T-helper 17 cell (primary cell): ENCODE results near the gene OPHN1. TPM values are rescaled to one million over a fixed set of nuclear protein-coding genes. Genes with fewer than 3 reads are reported as not detected.
A peak's percentile ranks its signal among the peaks of the same experiment; 100 is the strongest.

Experiments
- ATAC-seq: fragments of 150-1000 bp; cut with Tn5 transposase; 2 replicates; pipeline ENCODE4 v1.10.0; 2021; ENCODE audit warnings: mild to moderate bottlenecking, moderate library complexity
- DNase-seq, 3 donors: peaks; one replicate each; pipeline versions ENCODE4 v3.0.0 to v3.0.0-alpha.2; 2020 to 2021
- H3K9me3 ChIP-seq: one replicate; pipeline ENCODE4 v1.7.0; 2013; ENCODE audit warnings: low read length, mild to moderate bottlenecking; ENCODE audit not compliant: control insufficient read depth, poor library complexity, severe bottlenecking
- H3K27ac Mint-ChIP-seq: one replicate; pipeline ENCODE4 v1.8.0; 2022; ENCODE audit warnings: mild to moderate bottlenecking, moderate library complexity, mixed read lengths
- H3K27me3 Mint-ChIP-seq: one replicate; pipeline ENCODE4 v1.8.0; 2022; ENCODE audit warnings: mixed read lengths
- H3K36me3 Mint-ChIP-seq: one replicate; pipeline ENCODE4 v1.8.0; 2022; ENCODE audit warnings: low read depth, mixed read lengths
- H3K4me1 Mint-ChIP-seq: one replicate; pipeline ENCODE4 v1.8.0; 2022; ENCODE audit warnings: mild to moderate bottlenecking, mixed read lengths
- H3K4me3 Mint-ChIP-seq: one replicate; pipeline ENCODE4 v1.8.0; 2022; ENCODE audit warnings: mild to moderate bottlenecking, moderate library complexity, mixed read lengths
- total RNA-seq, 4 donors: library from RNA in 2 of 4; stranded (reverse) in 2 of 4; gene quantifications; one replicate each; pipeline ENCODE4 v1.2.3 and lab custom pipeline; 2022 to 2026

OPHN1 gene
- total RNA-seq, 2 donors from 2014 or later: 0.37 to 1.4 TPM

GRCh38 chrX:68252664-68253063, 180.6 kb downstream of the OPHN1 start:
- Mint-ChIP-seq H3K27ac (no peak overlapping the region), H3K4me1 (no peaks in the 10 kb centered on the region), H3K27me3 (no peaks in the 10 kb centered on the region), H3K36me3 (no peaks in the 10 kb centered on the region), H3K4me3 (no peak overlapping the region)
- ATAC-seq: no peak
- DNase-seq: no peak
- H3K9me3 ChIP-seq: no peaks in the 10 kb centered on the region

GRCh38 chrX:68249903-68250302, 183.4 kb downstream of the OPHN1 start:
- ATAC-seq (no peak), DNase-seq (no peak)
- H3K9me3 ChIP-seq: no peaks in the 10 kb centered on the region
- Mint-ChIP-seq H3K27me3 (no peaks in the 10 kb centered on the region), H3K4me1 (no peaks in the 10 kb centered on the region), H3K4me3 (no peak overlapping the region), H3K36me3 (no peaks in the 10 kb centered on the region), H3K27ac (no peak overlapping the region)

GRCh38 chrX:68249401-68249831, 183.9 kb downstream of the OPHN1 start:
- H3K9me3 ChIP-seq: no peaks in the 10 kb centered on the region
- no peak overlapping the region for H3K27ac Mint-ChIP-seq
- DNase-seq (no peak), ATAC-seq (no peak)
- H3K36me3 Mint-ChIP-seq: no peaks in the 10 kb centered on the region
- no peaks in the 10 kb centered on the region for H3K27me3 Mint-ChIP-seq
- no peaks in the 10 kb centered on the region for H3K4me1 Mint-ChIP-seq
- H3K4me3 Mint-ChIP-seq: no peak overlapping the region

- no peak overlapping the region for H3K27ac Mint-ChIP-seq
- no peaks in the 10 kb centered on the region for H3K36me3 Mint-ChIP-seq
- no peaks in the 10 kb centered on the region for H3K9me3 ChIP-seq
- DNase-seq (no peak), ATAC-seq (no peak)
- H3K27me3 Mint-ChIP-seq: no peaks in the 10 kb centered on the region
- no peaks in the 10 kb centered on the region for H3K4me1 Mint-ChIP-seq
- H3K4me3 Mint-ChIP-seq: no peak overlapping the region
Measured at GRCh38 chrX:68238568-68238967, 194.7 kb downstream of the OPHN1 start.

- Mint-ChIP-seq H3K27me3 (no peaks in the 10 kb centered on the region), H3K4me3 (no peak overlapping the region), H3K36me3 (no peaks in the 10 kb centered on the region), H3K27ac (no peak overlapping the region), H3K4me1 (no peaks in the 10 kb centered on the region)
- DNase-seq (no peak), ATAC-seq (no peak)
- H3K9me3 ChIP-seq: no peaks in the 10 kb centered on the region
Measured at GRCh38 chrX:68234171-68234910, 199.0 kb downstream of the OPHN1 start.

GRCh38 chrX:68232206-68232605, 201.1 kb downstream of the OPHN1 start:
- no peak for DNase-seq
- Mint-ChIP-seq H3K4me1 (no peaks in the 10 kb centered on the region), H3K27me3 (no peaks in the 10 kb centered on the region), H3K4me3 (no peak overlapping the region), H3K27ac (no peak overlapping the region), H3K36me3 (no peaks in the 10 kb centered on the region)
- ATAC-seq: no peak
- H3K9me3 ChIP-seq: no peaks in the 10 kb centered on the region

- Mint-ChIP-seq H3K4me1 (no peaks in the 10 kb centered on the region), H3K4me3 (no peak overlapping the region)
Measured at GRCh38 chrX:68209008-68209407, 224.3 kb downstream of the OPHN1 start.

GRCh38 chrX:68204521-68205038, 228.7 kb downstream of the OPHN1 start:
- ATAC-seq (no peak), DNase-seq (no peak)
- H3K4me3 Mint-ChIP-seq: no peak overlapping the region
- no peaks in the 10 kb centered on the region for H3K4me1 Mint-ChIP-seq
- H3K27ac Mint-ChIP-seq: no peak overlapping the region
- H3K36me3 Mint-ChIP-seq: no peaks in the 10 kb centered on the region
- no peaks in the 10 kb centered on the region for H3K9me3 ChIP-seq
- H3K27me3 Mint-ChIP-seq: no peaks in the 10 kb centered on the region

More at GRCh38 chrX:68209008-68209407, 224.3 kb downstream of the OPHN1 start:
- no peak overlapping the region for H3K27ac Mint-ChIP-seq
- DNase-seq (no peak), ATAC-seq (no peak)
- H3K27me3 Mint-ChIP-seq: peaks cover 6% of the 10 kb centered on the region
- no peaks in the 10 kb centered on the region for H3K36me3 Mint-ChIP-seq
- no peaks in the 10 kb centered on the region for H3K9me3 ChIP-seq

GRCh38 chrX:68203646-68204045, 229.6 kb downstream of the OPHN1 start:
- no peaks in the 10 kb centered on the region for H3K27me3 Mint-ChIP-seq
- no peak for ATAC-seq
- no peaks in the 10 kb centered on the region for H3K36me3 Mint-ChIP-seq
- no peak overlapping the region for H3K4me3 Mint-ChIP-seq
- H3K9me3 ChIP-seq: no peaks in the 10 kb centered on the region
- no peaks in the 10 kb centered on the region for H3K4me1 Mint-ChIP-seq
- H3K27ac Mint-ChIP-seq: no peak overlapping the region
- DNase-seq: no peak

GRCh38 chrX:68203211-68203610, 230.1 kb downstream of the OPHN1 start:
- ATAC-seq (no peak), DNase-seq (no peak)
- Mint-ChIP-seq H3K4me1 (no peaks in the 10 kb centered on the region), H3K27me3 (no peaks in the 10 kb centered on the region), H3K36me3 (no peaks in the 10 kb centered on the region), H3K27ac (no peak overlapping the region), H3K4me3 (no peak overlapping the region)
- H3K9me3 ChIP-seq: no peaks in the 10 kb centered on the region

- Mint-ChIP-seq H3K27me3 (no peaks in the 10 kb centered on the region), H3K36me3 (no peaks in the 10 kb centered on the region), H3K4me3 (no peak overlapping the region), H3K4me1 (no peaks in the 10 kb centered on the region), H3K27ac (no peak overlapping the region)
- no peak for ATAC-seq
- no peak for DNase-seq
- H3K9me3 ChIP-seq: no peaks in the 10 kb centered on the region
Measured at GRCh38 chrX:68199062-68199848, 234.0 kb downstream of the OPHN1 start.

- H3K36me3 Mint-ChIP-seq: no peaks in the 10 kb centered on the region
- peak; percentile 59 for ATAC-seq
- H3K27ac Mint-ChIP-seq: no peak overlapping the region
- H3K27me3 Mint-ChIP-seq: no peaks in the 10 kb centered on the region
- peak in 1 of 3 donors; percentile 3 for DNase-seq
- H3K4me1 Mint-ChIP-seq: peaks cover 8% of the 10 kb centered on the region
- no peaks in the 10 kb centered on the region for H3K9me3 ChIP-seq
- H3K4me3 Mint-ChIP-seq: no peak overlapping the region
Measured at GRCh38 chrX:68196939-68197791, 236.1 kb downstream of the OPHN1 start.

- Mint-ChIP-seq H3K27ac (no peak overlapping the region), H3K27me3 (no peaks in the 10 kb centered on the region), H3K36me3 (no peaks in the 10 kb centered on the region), H3K4me1 (peaks cover 8% of the 10 kb centered on the region), H3K4me3 (no peak overlapping the region)
- ATAC-seq (no peak), DNase-seq (no peak)
- no peaks in the 10 kb centered on the region for H3K9me3 ChIP-seq
Measured at GRCh38 chrX:68195561-68195960, 237.7 kb downstream of the OPHN1 start.
